H9 (cell line): ENCODE data around the gene SIDT2. TPM values are rescaled to one million over a fixed set of nuclear protein-coding genes. Genes with fewer than 3 reads are reported as not detected.

Source experiments
- DNase-seq: peaks from one replicate; pipeline ENCODE4 v3.0.0-alpha.2; 2017
- H2AFZ ChIP-seq: one replicate; pipeline ENCODE4 v1.6.1; 2013; ENCODE audit warnings: mild to moderate bottlenecking, low read length, control low read depth, moderate library complexity
- H2AK5ac ChIP-seq: 2 replicates; pipeline ENCODE4 v1.6.1; 2013; ENCODE audit warnings: low read length, control low read depth, mixed read lengths; ENCODE audit not compliant: insufficient read length
- H2BK120ac ChIP-seq: one replicate; pipeline ENCODE4 v1.6.1; 2013; ENCODE audit warnings: low read depth, mild to moderate bottlenecking, low read length, control low read depth, inconsistent platforms; ENCODE audit not compliant: poor library complexity, severe bottlenecking
- H2BK12ac ChIP-seq: 2 replicates; pipeline ENCODE4 v1.6.1; 2013; ENCODE audit warnings: low read length, control low read depth, mixed read lengths, low read depth; ENCODE audit not compliant: insufficient read length
- H2BK15ac ChIP-seq: 2 replicates; pipeline ENCODE4 v1.6.1; 2013; ENCODE audit warnings: low read depth, low read length, control low read depth
- H2BK20ac ChIP-seq: one replicate; pipeline ENCODE4 v1.6.1; 2013; ENCODE audit warnings: low read depth, mild to moderate bottlenecking, low read length, control low read depth, inconsistent platforms; ENCODE audit not compliant: poor library complexity, severe bottlenecking
- H2BK5ac ChIP-seq: 2 replicates; pipeline ENCODE4 v1.6.1; 2013; ENCODE audit warnings: low read length, control low read depth, mixed read lengths; ENCODE audit not compliant: insufficient read length
- H3K14ac ChIP-seq: 2 replicates; pipeline ENCODE4 v1.6.1; 2013; ENCODE audit warnings: low read length, control low read depth; ENCODE audit not compliant: insufficient read depth
- H3K18ac ChIP-seq: 2 replicates; pipeline ENCODE4 v1.6.1; 2013; ENCODE audit warnings: low read depth, mild to moderate bottlenecking, mixed read lengths, low read length, control low read depth; ENCODE audit not compliant: insufficient read length
- H3K23ac ChIP-seq: 2 replicates; pipeline ENCODE4 v1.6.1; 2013; ENCODE audit warnings: low read length, control low read depth, mixed read lengths, low read depth; ENCODE audit not compliant: insufficient read length
- H3K23me2 ChIP-seq: 2 replicates; pipeline ENCODE4 v1.6.1; 2013; ENCODE audit warnings: low read depth, mild to moderate bottlenecking, mixed read lengths, low read length, control low read depth; ENCODE audit not compliant: insufficient read length, poor library complexity, severe bottlenecking
- H3K27ac ChIP-seq: 2 replicates; pipeline ENCODE4 v1.5.1; 2013; ENCODE audit warnings: low read length, control low read depth, mixed read lengths, low read depth; ENCODE audit not compliant: insufficient read length
- H3K27me3 ChIP-seq: 2 replicates; pipeline ENCODE4 v1.6.1; 2013; ENCODE audit warnings: low read length, control low read depth, inconsistent platforms; ENCODE audit not compliant: insufficient read depth
- H3K4ac ChIP-seq: 2 replicates; pipeline ENCODE4 v1.6.1; 2013; ENCODE audit warnings: low read depth, mild to moderate bottlenecking, control low read depth, inconsistent platforms, low read length, moderate library complexity
- H3K4me1 ChIP-seq: 2 replicates; pipeline ENCODE4 v1.6.1; 2013; ENCODE audit warnings: low read length, control low read depth, inconsistent platforms; ENCODE audit not compliant: insufficient read depth
- H3K4me2 ChIP-seq: 2 replicates; pipeline ENCODE4 v1.6.1; 2013; ENCODE audit warnings: low read length, control low read depth, mixed read lengths; ENCODE audit not compliant: insufficient read length, insufficient read depth
- H3K56ac ChIP-seq: 2 replicates; pipeline ENCODE4 v1.6.1; 2013; ENCODE audit warnings: low read depth, mild to moderate bottlenecking, mixed read lengths, low read length, control low read depth; ENCODE audit not compliant: insufficient read length
- H3K79me1 ChIP-seq: 2 replicates; pipeline ENCODE4 v1.6.1; 2013; ENCODE audit warnings: low read depth, mild to moderate bottlenecking, moderate library complexity, low read length, control low read depth, inconsistent platforms; ENCODE audit not compliant: insufficient read depth, poor library complexity, severe bottlenecking
- H3K79me2 ChIP-seq: 2 replicates; pipeline ENCODE4 v1.6.1; 2013; ENCODE audit warnings: low read length, control low read depth, inconsistent platforms; ENCODE audit not compliant: insufficient read depth
- H3K9ac ChIP-seq: 2 replicates; pipeline ENCODE4 v1.6.1; 2013; ENCODE audit warnings: low read length, control low read depth, mixed read lengths; ENCODE audit not compliant: insufficient read length; ENCODE audit errors: extremely low read depth
- H3K9me3 ChIP-seq: one replicate; pipeline ENCODE4 v1.6.1; 2013; ENCODE audit warnings: low read depth, low read length, inconsistent platforms; ENCODE audit not compliant: control insufficient read depth
- H3T11ph ChIP-seq: one replicate; pipeline ENCODE4 v1.6.1; 2013; ENCODE audit warnings: mild to moderate bottlenecking, low read length, control low read depth, inconsistent platforms
- H4K20me1 ChIP-seq: one replicate; pipeline ENCODE4 v1.6.1; 2013; ENCODE audit not compliant: control insufficient read depth, insufficient read length, insufficient read depth
- H4K5ac ChIP-seq: 2 replicates; pipeline ENCODE4 v1.6.1; 2013; ENCODE audit warnings: low read depth, mild to moderate bottlenecking, mixed read lengths, low read length, control low read depth; ENCODE audit not compliant: insufficient read length
- H4K8ac ChIP-seq: replicated peaks from 2 replicates; pipeline ENCODE4 v1.6.1; 2013; ENCODE audit warnings: low read length, control low read depth, mixed read lengths, low read depth; ENCODE audit not compliant: insufficient read length
- H4K91ac ChIP-seq: 2 replicates; pipeline ENCODE4 v1.6.1; 2013; ENCODE audit warnings: low read depth, mild to moderate bottlenecking, moderate library complexity, mixed read lengths, low read length, control low read depth; ENCODE audit not compliant: insufficient read length
- H3K27ac Mint-ChIP-seq, 3 experiments: 2 replicates in 2 of 3; 3 replicates in 1 of 3; pipeline ENCODE4 v1.8.0; 2020 to 2021; ENCODE audit warnings: mixed read lengths in 3 of 3, mild to moderate bottlenecking in 1 of 3, moderate library complexity in 1 of 3
- H3K27me3 Mint-ChIP-seq: 2 replicates; pipeline ENCODE4 v1.8.0; 2021; ENCODE audit warnings: low read depth, mild to moderate bottlenecking, moderate library complexity, mixed read lengths
- H3K36me3 Mint-ChIP-seq, 3 experiments: 2 replicates in 2 of 3; 3 replicates in 1 of 3; pipeline ENCODE4 v1.8.0; 2020 to 2021; ENCODE audit warnings: low read depth in 3 of 3, mixed read lengths in 3 of 3; ENCODE audit not compliant: insufficient read depth in 1 of 3
- H3K4me1 Mint-ChIP-seq, 2 experiments: 2 replicates each; pipeline ENCODE4 v1.8.0; 2020; ENCODE audit warnings: mixed read lengths in 2 of 2
- H3K4me3 Mint-ChIP-seq, 2 experiments: 2 replicates in 1 of 2; 3 replicates in 1 of 2; pipeline ENCODE4 v1.8.0; 2020 to 2021; ENCODE audit warnings: mild to moderate bottlenecking in 2 of 2, mixed read lengths in 2 of 2, moderate library complexity in 1 of 2
- H3K9me3 Mint-ChIP-seq, 2 experiments: 2 replicates in 1 of 2; 3 replicates in 1 of 2; pipeline ENCODE4 v1.8.0; 2020; ENCODE audit warnings: mild to moderate bottlenecking in 2 of 2, mixed read lengths in 2 of 2, moderate library complexity in 1 of 2
- CTCF ChIP-seq: fragments of 200-600 bp; sonication (generic); conservative IDR thresholded peaks from 3 replicates; pipeline ENCODE4 v1.8.0; 2021; ENCODE audit warnings: antibody characterized with exemption, mild to moderate bottlenecking
- WGBS: extraction: QIAGEN DNeasy Blood & Tissue Kit; methylation state at CpG from one replicate; pipeline ENCODE4 v1.1.7; 2013; ENCODE audit warnings: missing lambda C conversion rate, low lambda C conversion rate, mixed read lengths; ENCODE audit not compliant: insufficient read length; ENCODE audit errors: extremely low coverage; 5-methylcytosine and 5-hydroxymethylcytosine counted together
- total RNA-seq: library from RNA; stranded (reverse); gene quantifications from 2 replicates; pipeline ENCODE4 v1.2.1, GENCODE V29; 2021

SIDT2 gene
- total RNA-seq, 1 experiment from 2014 or later, result 18.3 TPM

DNA sequence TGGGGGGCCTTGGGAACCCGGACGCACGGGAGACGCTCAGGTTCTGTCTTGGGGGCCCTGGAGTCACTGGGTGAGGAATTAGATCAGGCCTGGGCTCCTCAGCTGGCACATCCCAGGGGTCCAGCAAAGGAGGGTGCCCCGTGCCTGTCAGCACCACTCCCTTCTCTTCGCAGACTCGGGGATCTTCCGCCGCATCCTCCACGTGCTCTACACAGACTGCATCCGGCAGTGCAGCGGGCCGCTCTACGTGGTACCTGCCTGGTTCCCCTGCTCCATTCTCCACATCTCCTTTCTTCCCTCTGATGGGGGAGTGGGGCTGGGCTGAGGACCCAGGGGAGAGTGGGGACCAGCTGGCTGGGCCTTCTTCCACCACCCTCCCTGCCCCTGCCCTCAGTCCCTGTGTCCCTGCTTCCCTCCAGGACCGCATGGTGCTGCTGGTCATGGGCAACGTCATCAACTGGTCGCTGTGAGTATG is 13.9 kb downstream of the SIDT2 start:
- H3K9ac ChIP-seq, result no peak overlapping the region
- no peak overlapping the region for H2BK5ac ChIP-seq
- no peaks in the 10 kb centered on the region for H3K27me3 ChIP-seq
- H3T11ph ChIP-seq, result no peak overlapping the region
- Mint-ChIP-seq H3K27me3 (no peaks in the 10 kb centered on the region), H3K4me1 (peaks cover under 1 to 2% of the 10 kb centered on the region in 2 experiments), H3K36me3 (peaks cover 3 to 49% (median 27%) of the 10 kb centered on the region in 3 experiments; a peak in 6 of 7 replicates), H3K27ac (no peak overlapping the region), H3K9me3 (no peaks in the 10 kb centered on the region), H3K4me3 (no peak overlapping the region)
- no peaks in the 10 kb centered on the region for H3K9me3 ChIP-seq
- no peak overlapping the region for H2AFZ ChIP-seq
- no peak overlapping the region for H3K18ac ChIP-seq
- no peak overlapping the region for H3K4ac ChIP-seq
- H4K91ac ChIP-seq, result no peak overlapping the region
- H3K23me2 ChIP-seq, result no peaks in the 10 kb centered on the region
- H3K27ac ChIP-seq, result no peak overlapping the region
- WGBS, result no CpG with 5 or more reads among the region's 17 CpGs
- TF ChIP-seq CTCF, result no peak
- H3K14ac ChIP-seq, result no peak overlapping the region
- DNase-seq, result no peak
- no peak overlapping the region for H2BK20ac ChIP-seq
- H3K4me1 ChIP-seq, result no peaks in the 10 kb centered on the region
- no peak overlapping the region for H4K5ac ChIP-seq
- H3K79me2 ChIP-seq, result no peaks in the 10 kb centered on the region
- no peak overlapping the region for H3K56ac ChIP-seq
- H4K20me1 ChIP-seq, result no peaks in the 10 kb centered on the region
- no peak overlapping the region for H4K8ac ChIP-seq
- no peak overlapping the region for H2BK15ac ChIP-seq
- H2AK5ac ChIP-seq, result no peak overlapping the region
- H3K23ac ChIP-seq, result no peak overlapping the region
- no peak overlapping the region for H2BK120ac ChIP-seq
- no peaks in the 10 kb centered on the region for H3K79me1 ChIP-seq
- no peak overlapping the region for H2BK12ac ChIP-seq
- H3K4me2 ChIP-seq, result no peak overlapping the region
